Measurements from ENCODE around the gene CPN2. TPM values are rescaled to one million over a fixed set of nuclear protein-coding genes. Genes with fewer than 3 reads are reported as not detected.
A peak's percentile ranks its signal among the peaks of the same experiment; 100 is the strongest.

The CPN2 gene
- total RNA-seq, 1 experiment from 2014 or later, result not detected

DNA sequence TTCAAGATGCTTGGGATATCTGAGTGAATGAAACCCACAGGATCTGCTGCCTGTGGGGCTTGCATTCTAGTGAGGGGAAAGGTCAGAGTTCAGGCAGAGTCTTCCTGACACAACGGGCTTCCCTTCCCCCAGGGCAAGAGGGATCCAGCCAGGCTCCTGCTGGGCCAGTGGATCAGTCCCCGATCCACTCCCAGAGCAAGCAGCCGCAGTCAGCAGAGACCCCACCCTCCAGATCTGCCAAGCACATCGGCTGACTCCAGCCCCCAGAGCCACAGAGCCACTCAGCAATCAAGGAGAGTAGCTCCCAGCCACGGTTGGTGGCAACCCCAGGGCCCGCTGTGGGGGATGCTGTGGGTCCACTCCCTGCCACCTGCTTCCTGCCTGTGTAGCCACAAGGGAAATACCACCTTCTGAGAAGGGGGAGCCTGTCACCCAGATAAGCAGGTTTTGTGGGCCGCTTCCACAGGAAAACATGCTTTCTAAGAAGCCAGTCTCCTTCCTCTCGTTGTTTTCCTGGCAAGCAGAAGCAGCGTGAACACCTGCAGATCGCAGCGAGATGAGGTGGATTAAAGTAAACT, 44.9 kb downstream of the CPN2 start:
- Histone ChIP-seq H2BK12ac (ENCODE audit: insufficient read length, low read depth, low read length) (no peak overlapping the region), H4K8ac (replicated peaks; ENCODE audit: insufficient read length, low read depth, low read length) (no peak overlapping the region), H3K9me3 (ENCODE audit: control insufficient read depth, low read depth, low read length) (no peaks in the 10 kb centered on the region), H3K79me1 (ENCODE audit: insufficient read depth, low read depth, low read length, poor library complexity, severe bottlenecking) (no peaks in the 10 kb centered on the region), H3K4me2 (ENCODE audit: insufficient read depth, insufficient read length, low read length) (no peak overlapping the region), H2AK5ac (ENCODE audit: insufficient read length, low read length) (no peak overlapping the region), H3T11ph (ENCODE audit: low read length) (no peak overlapping the region), H3K23ac (ENCODE audit: insufficient read length, low read depth, low read length) (no peak overlapping the region), H4K20me1 (ENCODE audit: control insufficient read depth, insufficient read depth, insufficient read length) (no peaks in the 10 kb centered on the region), H4K91ac (ENCODE audit: insufficient read length, low read depth, low read length) (no peak overlapping the region), H3K4me1 (ENCODE audit: insufficient read depth, low read length) (no peaks in the 10 kb centered on the region; the same call in none of the 2 replicates), H2AFZ (ENCODE audit: low read length) (no peak overlapping the region), H2BK15ac (ENCODE audit: low read depth, low read length) (no peak overlapping the region), H2BK20ac (ENCODE audit: low read depth, low read length, poor library complexity, severe bottlenecking) (no peak overlapping the region), H4K5ac (ENCODE audit: insufficient read length, low read depth, low read length) (no peak overlapping the region), H3K27ac (ENCODE audit: insufficient read length, low read depth, low read length) (no peak overlapping the region), H3K79me2 (ENCODE audit: insufficient read depth, low read length) (no peaks in the 10 kb centered on the region), H2BK120ac (ENCODE audit: low read depth, low read length, poor library complexity, severe bottlenecking) (no peak overlapping the region), H3K18ac (ENCODE audit: insufficient read length, low read depth, low read length) (no peak overlapping the region), H3K27me3 (ENCODE audit: insufficient read depth, low read length) (no peaks in the 10 kb centered on the region), H2BK5ac (ENCODE audit: insufficient read length, low read length) (no peak overlapping the region), H3K23me2 (ENCODE audit: insufficient read length, low read depth, low read length, poor library complexity, severe bottlenecking) (no peaks in the 10 kb centered on the region), H3K4ac (ENCODE audit: low read depth, low read length) (no peak overlapping the region), H3K14ac (ENCODE audit: insufficient read depth, low read length) (no peak overlapping the region), H3K9ac (ENCODE audit: extremely low read depth, insufficient read length, low read length) (no peak overlapping the region), H3K56ac (ENCODE audit: insufficient read length, low read depth, low read length) (no peak overlapping the region)
- WGBS (ENCODE audit: extremely low coverage, insufficient read length, low lambda C conversion rate), result no CpG with 5 or more reads among the region's 11 CpGs
- Mint-ChIP-seq H3K27me3 (ENCODE audit: low read depth) (peaks cover 18% of the 10 kb centered on the region), H3K4me3 (no peak overlapping the region), H3K27ac (peak overlapping the region in 1 of 3 experiments; percentile 15; a peak in 1 of 7 replicates), H3K4me1 (peaks cover 47 to 48% of the 10 kb centered on the region in 2 experiments), H3K36me3 (ENCODE audit: insufficient read depth in 1 of 3, low read depth in 3 of 3) (no peaks in the 10 kb centered on the region), H3K9me3 (no peaks in the 10 kb centered on the region)
- DNase-seq, result peak; percentile 34
- TF ChIP-seq, protein P1, sequence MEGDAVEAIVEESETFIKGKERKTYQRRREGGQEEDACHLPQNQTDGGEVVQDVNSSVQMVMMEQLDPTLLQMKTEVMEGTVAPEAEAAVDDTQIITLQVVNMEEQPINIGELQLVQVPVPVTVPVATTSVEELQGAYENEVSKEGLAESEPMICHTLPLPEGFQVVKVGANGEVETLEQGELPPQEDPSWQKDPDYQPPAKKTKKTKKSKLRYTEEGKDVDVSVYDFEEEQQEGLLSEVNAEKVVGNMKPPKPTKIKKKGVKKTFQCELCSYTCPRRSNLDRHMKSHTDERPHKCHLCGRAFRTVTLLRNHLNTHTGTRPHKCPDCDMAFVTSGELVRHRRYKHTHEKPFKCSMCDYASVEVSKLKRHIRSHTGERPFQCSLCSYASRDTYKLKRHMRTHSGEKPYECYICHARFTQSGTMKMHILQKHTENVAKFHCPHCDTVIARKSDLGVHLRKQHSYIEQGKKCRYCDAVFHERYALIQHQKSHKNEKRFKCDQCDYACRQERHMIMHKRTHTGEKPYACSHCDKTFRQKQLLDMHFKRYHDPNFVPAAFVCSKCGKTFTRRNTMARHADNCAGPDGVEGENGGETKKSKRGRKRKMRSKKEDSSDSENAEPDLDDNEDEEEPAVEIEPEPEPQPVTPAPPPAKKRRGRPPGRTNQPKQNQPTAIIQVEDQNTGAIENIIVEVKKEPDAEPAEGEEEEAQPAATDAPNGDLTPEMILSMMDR (conservative IDR thresholded peaks at IDR 0.05), result no peak

Measured in H9 (cell line).